Measurements from ENCODE around the gene ENKD1.

Gene ENKD1

DNA sequence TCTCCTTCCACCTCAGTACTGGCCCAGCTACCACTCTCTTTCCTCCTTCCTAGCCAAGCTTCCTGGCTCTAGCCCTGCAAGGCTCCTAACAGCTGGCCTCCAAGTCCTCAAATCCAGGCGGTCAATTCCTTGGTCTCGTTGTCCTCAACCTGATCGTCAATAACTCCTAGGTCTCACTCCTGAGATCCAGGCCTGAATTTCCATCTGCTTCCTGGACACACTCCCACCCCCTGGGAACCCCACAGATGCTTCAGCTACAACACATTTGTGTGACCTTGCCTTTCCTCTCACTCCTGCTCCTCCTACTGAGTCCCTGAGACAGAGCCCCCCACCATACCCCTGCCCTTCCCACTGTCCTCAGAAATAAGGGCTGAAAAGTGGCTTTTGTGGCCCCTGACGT lies 2.3 kb downstream of the ENKD1 start:
- no peak for DNase-seq (ENCODE audit: low spot score)

DNA sequence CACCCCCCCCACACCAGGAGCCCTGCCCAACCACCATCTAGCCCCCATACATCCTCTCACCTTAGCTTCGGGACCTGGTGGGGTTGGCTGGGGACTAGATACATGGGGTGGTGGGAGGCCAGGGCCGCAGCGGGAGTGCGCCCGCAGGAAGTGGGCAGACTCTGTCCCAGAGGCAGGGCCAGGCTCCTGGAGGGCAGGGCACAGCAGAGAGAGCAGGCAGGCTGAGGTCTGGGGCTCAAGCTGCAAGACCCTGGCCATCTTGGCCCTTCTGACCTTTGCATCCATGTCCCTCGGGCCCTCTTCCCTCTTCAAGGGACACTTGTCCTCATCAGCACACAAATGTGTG lies 2.7 kb downstream of the ENKD1 start:
- DNase-seq (ENCODE audit: low spot score): no peak

DNA sequence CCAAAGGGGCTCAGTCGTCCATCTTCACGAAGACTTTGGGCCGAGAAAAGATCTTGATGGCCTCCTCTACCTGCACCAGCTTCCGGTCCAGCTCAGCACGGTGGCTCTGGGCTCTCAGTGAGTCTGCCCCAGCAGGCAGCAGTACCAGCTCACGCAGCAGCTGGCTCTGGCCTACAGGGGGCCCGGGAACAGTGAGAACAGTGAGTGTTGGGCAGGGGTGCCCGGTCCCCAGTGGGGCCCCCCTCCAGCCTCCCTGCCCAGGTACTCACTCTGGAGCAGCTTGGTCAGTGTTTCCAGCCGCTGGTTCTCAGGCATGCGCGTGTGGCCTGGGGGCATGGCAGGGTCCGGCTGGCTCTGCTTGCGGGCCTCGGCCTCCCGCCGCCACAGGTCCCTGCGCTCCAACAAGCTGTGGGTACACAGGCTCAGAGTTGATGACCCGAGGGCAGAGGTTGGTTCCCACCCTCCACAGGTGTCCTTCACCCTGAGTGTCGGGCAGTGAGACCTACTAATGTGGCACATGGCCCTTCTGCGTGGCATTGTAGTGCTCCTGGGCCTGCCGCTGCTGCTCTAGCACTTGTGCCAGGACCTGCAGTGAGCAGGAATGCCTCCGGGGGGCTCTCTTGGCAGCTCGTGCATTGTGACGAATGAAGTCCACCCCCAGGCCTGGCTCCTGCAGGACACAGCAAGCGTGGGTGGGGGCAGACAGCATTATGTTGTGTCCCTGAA lies 3.2 kb downstream of the ENKD1 start:
- peak; percentile 28 for DNase-seq (ENCODE audit: low spot score)

DNA sequence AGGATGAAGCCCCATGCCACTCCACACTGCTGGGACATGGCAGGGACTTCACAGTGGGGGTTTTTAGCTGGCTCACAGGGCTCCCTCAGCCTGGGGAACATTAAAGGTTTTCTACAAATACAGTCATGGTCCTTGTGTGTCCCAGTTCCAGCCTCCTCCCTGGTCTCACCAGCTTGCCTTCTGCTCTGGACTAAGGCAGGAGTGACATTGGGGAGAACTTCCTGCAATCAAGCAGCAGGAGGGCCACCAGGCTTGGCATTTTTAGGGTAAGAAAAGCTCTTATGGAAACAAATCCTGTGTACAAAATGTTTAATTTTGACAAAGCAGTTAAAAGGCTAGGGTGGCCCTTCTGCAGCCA lies 3.9 kb downstream of the ENKD1 start:
- no peak for DNase-seq (ENCODE audit: low spot score)

DNA sequence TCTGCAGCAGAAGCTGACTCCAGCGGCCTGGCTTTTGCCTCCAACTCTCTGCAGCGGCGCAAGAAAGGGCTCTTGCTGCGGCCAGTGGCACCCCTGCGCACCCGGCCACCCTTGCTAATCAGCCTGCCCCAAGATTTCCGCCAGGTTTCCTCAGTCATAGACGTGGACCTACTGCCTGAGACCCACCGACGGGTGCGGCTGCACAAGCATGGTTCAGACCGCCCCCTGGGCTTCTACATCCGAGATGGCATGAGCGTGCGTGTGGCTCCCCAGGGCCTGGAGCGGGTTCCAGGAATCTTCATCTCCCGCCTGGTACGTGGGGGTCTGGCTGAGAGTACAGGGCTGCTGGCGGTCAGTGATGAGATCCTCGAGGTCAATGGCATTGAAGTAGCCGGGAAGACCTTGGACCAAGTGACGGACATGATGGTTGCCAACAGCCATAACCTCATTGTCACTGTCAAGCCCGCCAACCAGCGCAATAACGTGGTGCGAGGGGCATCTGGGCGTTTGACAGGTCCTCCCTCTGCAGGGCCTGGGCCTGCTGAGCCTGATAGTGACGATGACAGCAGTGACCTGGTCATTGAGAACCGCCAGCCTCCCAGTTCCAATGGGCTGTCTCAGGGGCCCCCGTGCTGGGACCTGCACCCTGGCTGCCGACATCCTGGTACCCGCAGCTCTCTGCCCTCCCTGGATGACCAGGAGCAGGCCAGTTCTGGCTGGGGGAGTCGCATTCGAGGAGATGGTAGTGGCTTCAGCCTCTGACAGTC lies 4.5 kb downstream of the ENKD1 start:
- DNase-seq (ENCODE audit: low spot score): no peak

DNA sequence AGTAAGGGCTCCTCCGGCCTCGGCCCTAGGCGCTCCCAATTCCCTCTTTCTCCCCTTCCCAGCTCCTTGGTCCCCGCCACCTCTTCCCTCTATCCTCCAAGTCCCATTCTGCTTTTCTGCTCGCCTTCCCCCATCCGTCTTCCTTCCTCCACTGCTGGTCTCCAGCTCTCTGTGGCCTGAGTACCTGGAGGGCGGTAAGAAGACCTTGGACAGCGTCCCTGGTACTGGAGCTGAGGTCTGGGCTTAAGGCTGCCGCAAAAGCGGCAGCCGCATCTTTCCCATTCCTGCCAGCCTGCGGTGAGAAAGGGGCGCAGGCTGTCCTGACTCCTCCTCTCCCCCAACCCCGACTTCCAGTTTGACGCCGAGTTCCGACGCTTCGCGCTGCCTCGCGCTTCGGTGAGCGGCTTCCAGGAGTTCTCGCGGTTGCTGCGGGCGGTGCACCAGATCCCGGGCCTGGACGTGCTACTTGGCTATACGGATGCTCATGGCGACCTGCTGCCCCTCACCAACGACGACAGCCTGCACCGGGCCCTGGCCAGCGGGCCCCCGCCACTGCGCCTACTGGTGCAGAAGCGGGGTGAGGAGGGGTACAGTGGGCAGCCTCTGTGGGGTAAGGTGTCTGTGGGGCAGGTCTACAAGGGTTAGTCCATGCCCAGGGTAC lies 5.3 kb downstream of the ENKD1 start:
- DNase-seq (ENCODE audit: low spot score): peak; percentile 60

DNA sequence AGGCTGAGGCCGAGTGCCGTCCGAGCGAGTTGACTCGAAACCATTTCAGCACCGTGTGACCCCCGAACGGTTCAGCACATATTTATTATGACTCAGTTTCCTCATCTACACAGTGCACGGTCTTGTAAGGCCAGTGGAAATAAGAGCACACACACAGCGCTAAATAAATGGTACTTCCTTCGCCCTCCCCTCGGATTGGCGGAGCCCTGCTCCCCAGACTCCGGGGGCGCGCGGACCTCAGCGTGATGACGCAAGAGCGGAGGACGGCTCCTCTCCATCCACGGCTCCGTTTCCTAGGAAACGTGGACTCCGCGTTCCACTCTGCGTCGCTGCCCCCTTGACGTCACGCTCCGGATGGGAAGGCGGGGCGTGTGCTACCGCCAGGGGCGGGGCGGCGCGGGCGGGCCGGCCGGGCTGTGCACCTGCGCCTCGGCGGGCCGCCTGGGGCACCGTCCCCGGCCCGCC lies 6.0 kb downstream of the ENKD1 start, which contains the start of gene PARD6A:
PARD6A (plus strand) TSS at position 397 of the 465 bp plus-strand sequence. CDS start 79 bp downstream, outside the sequence.
- peak; percentile 97 for DNase-seq (ENCODE audit: low spot score)

DNA sequence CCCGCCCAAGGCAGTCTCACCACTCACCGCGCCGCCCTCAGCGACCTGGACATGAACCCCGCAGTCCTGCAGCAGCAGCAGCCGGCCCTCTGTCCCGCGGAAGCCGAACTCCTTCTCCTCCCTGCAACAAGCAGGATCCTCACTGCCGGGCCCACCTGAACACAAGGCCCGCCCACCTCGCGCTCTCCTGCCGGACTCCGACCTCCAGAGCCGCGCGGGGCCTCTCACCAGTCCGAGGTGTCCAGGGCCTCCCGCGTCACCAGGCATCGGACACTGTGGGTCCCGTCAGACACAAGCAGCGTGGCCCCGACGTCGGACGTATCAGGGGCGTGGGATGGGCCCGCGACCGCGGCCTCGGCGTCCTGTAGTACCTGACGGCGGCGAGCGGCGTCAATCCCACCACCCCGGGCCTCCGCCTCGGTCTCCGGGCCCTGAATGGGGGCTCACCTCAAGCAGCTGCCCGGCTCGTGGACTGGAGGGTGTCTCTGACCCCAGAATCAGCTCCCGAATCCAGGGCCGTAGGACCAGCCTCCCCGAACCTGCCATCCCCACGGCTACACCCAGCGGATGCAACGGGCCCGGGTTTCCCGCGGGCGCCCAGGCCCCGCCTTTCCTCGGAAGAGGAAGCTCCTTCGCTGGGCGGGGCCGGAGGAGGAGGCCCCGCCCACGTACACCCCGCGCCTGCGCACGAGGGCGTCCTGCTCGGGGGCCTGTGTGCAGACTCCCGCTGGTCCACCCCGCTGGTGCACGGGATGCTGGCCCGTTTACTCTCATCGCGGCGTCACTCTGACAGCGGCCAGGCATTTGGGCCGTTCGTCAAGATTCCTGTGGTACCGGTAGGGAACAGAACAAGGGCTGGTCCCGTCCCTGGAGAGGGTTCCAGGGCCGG lies 6.6 kb downstream of the ENKD1 start, which contains the start of gene ACD:
ACD (minus strand) TSS at position 586 of the 889 bp plus-strand sequence; CDS start at position 546, 40 bp downstream.
- DNase-seq (ENCODE audit: low spot score): peak; percentile 92

DNA sequence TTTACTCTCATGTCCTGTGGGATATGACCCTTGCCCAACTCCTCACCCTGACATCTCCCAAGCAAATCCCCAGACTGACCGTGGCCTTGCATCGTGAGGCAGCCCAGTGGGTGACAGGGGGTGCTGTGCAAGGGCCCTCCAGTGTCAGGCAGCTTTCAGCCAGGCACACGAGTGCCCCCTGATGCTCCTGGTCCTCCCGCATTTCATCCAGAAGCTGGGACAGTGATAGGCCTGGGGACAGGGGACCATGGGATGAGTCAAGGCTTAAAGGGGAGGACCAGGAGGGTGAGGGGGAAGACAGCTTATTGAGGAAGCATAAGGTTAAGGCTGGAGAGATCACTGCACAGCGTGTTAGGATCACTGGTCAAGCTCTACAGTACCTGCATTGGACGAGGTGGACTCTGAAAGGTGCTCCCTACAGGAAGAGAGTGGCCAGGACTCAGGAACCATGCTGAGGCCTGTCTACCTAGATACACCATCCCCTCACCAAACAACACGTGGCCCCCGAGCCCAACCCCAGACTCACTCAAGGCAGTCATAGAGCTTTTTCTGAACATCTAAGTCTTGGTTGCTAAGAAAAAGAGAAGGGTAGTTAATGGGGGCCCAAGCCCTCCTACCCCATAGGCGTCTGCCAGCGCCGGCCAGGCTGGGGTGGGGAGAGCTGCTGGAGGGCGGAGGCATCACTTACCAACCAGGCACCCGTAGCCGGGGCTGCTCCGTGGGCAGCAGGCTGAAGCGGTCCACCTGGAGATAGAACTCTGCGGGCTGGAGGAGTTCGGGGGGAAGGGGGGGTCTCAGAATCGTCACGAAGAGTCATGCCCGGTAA lies 7.5 kb downstream of the ENKD1 start:
- peak; percentile 15 for DNase-seq (ENCODE audit: low spot score)

DNA sequence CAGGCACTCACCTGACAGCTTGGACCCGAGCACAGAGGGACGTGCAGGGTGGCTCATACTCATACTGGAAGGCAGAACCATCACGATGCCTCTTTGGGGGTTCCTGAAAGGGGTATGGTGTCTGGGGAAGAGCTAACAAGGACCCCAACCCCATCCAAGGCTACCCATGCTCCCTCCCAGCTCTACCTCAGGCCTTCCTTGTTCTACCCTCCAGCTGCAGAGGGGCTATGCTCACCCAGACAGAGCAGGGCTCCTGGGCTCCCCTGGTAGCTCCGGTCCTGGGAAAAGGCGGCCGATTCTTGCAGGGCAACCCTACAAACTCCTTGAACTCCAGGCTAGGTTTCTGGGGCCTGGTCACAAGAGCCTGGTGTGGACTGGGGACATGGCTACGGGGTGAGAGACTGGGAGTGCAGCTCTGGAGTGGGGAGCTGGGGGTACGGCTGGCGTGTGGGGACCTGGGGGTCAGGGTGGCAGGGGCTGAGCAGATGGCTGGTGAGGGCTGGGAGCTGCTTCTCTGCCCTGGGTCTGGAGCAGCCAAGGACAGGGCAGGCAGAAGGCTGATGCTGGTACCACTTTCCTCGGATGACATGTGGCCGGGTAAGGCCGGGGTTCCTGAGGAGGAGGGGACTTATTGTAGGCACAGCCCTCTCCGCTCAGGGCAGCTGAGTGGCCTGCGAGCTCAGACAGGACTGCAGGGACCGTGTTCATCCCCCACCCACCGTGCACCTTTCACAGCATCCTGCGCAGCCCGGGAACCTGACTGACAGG lies 8.6 kb downstream of the ENKD1 start:
- DNase-seq (ENCODE audit: low spot score): peak; percentile 3

DNA sequence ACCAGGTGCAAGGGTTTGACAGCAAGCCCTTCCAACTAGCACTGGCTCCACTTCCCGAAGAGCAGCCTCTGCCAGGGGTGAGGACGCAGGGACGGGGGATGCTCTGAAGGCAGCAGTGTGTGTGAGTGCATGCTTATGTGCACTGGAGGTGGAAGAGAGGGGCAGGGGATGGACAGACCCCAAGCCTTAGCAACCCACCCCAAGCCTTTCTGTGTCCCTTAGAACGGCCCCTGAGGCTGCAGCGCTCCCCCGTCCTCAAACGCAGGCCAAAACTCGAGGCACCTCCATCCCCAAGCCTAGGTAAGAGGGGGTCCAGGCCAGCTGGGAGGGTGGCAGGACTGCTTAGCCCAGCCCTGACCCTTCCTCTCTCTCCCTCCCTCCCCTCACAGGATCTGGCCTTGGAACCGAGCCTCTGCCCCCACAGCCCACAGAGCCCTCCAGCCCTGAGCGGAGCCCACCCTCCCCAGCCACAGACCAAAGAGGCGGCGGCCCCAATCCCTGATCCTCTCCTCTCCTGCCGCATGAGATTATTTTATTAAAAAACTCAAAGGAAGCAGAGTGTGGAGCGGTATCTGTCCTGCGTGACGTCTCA lies 9.4 kb downstream of the ENKD1 start:
- no peak for DNase-seq (ENCODE audit: low spot score)

DNA sequence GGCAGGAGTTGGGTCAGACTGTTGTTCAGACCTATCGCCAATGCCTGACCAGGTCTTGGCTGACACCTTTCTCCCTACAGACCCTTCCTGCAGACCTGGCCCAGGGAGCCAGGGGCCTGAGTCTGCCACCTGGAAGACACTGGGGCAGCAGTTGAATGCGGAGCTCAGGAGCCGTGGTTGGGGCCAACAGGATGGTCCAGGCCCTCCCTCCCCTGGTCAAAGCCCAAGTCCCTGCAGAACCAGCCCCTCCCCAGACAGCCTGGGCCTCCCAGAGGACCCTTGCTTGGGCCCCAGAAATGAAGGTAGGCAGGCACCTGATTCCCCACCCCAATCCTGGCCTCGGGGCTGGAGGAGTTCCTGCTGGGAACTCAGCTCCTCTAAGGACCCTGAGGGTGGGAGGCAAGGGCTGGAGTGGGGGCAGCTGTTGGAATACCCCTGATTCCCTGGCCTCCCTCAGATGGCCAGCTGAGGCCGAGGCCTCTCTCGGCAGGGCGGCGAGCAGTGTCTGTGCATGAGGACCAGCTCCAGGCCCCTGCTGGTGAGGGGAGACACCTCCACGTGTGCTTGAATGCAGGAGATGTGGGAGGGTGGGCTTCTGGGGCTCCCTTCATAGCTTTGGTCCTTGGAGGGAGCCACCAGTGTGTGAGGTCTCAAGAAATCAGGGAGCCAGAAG lies 10.1 kb downstream of the ENKD1 start:
- no peak for DNase-seq (ENCODE audit: low spot score)

DNA sequence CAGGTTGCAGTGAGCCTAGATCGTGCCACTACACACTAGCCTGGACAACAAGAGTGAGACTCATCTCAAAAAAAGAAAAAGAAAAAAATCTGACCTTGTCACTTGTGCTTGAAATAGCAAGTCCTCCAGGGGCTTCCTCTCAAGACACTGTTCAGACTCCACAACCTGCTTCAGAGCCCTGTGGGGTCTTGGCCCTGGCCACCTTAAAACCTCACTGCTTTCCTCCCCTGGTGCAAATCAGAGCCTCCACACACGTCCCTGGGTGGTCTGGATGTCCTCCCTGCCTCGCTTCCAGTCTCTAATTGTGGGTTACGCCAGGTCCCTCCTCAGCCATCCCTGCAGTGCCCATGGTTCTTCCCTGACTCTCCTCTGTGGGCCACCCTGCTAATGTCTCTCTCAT lies 11.2 kb downstream of the ENKD1 start:
- no peak for DNase-seq (ENCODE audit: low spot score)

DNA sequence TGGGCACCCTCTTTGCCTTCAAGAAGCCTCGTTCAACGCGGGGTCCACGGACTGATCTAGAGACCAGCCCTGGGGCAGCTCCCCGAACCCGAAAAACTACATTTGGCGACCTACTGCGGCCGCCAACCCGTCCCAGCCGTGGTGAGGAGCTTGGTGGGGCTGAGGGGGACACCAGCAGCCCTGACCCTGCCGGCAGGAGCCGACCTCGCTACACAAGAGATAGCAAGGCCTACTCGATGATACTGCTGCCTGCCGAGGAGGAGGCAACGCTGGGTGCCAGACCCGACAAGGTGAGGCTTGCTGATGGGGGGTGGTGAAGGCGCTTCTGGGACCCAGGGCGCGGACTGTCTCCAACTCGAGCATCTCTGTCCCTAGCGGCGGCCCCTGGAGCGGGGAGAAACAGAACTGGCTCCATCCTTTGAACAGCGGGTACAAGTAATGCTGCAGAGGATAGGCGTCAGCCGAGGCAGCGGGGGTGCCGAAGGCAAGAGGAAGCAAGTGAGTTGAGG lies 12.1 kb downstream of the ENKD1 start:
- peak; percentile 51 for DNase-seq (ENCODE audit: low spot score)

DNA sequence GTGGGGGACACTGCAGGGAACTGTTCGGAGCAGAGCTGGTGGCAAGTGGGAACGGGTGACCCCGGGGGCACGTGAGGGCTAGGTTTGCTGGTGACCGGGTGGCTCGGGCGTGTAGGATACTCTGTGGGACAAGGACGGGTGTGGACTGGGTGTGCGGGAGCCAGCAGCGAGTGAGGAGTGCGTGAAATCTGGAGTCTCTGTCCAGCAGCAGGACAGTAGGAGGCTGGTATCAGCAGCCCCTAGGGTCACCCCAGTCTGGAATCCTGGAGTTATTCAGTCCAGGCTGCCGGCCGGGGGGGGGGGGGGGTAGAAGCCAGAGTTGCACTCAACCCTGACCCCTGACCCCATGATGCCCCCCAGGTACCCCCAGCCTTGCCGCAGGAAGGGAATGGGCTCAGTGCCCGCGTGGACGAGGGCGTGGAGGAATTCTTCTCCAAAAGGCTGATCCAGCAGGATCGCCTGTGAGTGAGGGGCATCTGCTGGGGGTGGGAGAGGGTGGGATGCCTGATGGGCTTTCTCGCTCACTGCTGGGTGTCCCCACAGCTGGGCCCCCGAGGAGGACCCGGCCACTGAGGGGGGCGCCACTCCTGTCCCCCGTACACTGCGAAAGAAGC lies 12.7 kb downstream of the ENKD1 start:
- no peak for DNase-seq (ENCODE audit: low spot score)

DNA sequence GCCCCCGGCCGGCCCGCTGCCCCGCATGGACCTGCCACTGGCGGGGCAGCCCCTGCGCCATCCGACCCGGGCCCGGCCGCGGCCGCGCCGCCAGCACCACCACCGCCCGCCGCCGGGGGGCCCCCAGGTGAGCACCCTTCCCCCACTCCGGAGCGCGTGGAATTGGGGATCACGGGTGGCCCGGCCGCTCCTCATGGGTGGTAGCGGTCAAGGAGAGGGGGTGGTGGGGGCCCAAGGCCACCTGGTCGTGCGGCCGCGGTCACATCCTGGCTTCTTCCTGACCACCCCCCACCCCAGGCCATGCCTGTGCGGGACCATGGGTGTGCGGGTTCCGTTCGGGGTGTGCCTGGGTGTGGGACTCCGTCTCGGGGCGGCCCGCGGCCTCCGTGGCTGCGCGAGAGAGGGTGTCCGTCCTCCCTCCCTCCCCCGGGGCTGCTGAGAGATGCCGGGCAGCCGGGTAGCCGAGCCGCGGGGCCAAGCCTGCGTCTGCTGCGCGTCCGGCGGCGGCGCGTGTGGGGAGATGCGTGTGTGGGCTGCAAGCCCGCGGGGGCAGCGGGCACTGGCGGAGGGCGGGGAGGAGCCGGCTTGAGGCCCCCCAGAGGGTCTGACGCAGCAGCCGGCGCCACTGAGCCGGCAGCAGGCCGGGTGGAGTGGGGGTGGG lies 13.3 kb downstream of the ENKD1 start:
- peak; percentile 25 for DNase-seq (ENCODE audit: low spot score)

DNA sequence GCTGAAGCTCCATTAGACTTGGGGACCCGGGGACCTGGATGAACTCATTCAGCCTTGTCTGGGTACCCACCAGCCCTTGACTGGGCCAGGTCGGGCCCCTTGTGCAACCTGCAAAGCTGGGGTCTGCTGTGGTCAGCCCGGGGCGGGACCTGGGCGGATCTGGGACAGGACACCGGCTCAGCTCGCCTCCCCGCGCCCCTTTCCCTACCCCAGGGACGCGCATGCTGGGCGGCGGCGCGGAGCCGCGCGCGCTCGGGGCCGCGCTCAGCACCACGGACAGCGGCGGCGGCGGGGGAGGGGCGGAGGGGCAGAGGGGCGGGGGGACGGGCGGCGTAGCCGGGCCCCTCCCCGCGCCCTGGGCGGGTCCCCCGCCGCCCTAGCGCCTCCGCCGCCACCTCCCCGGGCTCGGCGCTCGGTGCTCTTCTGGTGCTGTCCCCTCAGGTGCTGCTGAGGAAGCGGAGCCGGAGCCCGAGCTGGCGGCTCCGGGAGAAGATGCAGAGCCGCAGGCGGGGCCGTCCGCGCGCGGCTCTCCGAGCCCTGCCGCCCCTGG lies 13.9 kb downstream of the ENKD1 start:
- DNase-seq (ENCODE audit: low spot score): peak; percentile 36
